GM19395 (cell line): ENCODE data around the gene SLC1A4.

Experiments
- ATAC-seq: cut with Tn5 transposase; IDR thresholded peaks from one replicate; pipeline ENCODE4 v1.9.1; 2021; ENCODE audit warnings: mild to moderate bottlenecking, moderate library complexity; ENCODE audit not compliant: unreplicated experiment

Gene SLC1A4

DNA sequence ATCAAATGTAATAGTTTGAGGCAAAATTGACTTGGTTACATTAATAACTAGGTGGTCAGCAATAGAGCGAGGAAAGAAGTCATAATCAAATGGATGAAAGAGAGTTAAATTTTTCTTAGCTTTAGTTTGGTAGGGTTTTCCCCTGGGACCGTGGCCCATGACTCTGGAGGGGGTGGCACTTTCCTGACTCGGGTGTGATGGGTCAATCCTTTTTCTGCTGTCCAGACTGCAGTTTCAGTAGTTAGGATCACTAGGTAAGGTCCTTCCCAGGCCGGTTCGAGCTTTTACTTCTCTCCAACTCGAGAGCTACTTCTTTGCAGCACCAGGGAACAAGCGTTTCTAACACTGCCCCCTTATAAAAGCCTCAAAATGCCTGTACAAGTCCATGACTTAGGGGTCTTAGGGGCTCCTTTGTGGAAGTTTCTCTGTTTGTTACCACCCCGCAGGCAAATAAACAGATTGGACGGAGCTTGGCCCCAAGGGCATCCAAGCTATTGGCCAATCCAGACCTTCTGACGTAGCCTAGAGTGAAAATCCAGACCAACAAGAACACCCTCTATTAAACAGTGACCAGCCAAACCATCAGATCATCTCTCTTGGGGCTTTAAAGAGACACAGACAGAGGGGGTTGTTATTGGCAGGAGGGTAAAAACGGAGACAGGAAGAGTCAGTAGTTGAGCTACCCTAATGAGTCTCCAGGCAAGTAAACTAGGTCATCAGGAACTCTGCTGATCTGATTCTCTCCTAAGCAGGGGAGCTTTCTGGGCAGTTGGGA is 57.6 kb downstream of the SLC1A4 start:
- no peak for ATAC-seq

DNA sequence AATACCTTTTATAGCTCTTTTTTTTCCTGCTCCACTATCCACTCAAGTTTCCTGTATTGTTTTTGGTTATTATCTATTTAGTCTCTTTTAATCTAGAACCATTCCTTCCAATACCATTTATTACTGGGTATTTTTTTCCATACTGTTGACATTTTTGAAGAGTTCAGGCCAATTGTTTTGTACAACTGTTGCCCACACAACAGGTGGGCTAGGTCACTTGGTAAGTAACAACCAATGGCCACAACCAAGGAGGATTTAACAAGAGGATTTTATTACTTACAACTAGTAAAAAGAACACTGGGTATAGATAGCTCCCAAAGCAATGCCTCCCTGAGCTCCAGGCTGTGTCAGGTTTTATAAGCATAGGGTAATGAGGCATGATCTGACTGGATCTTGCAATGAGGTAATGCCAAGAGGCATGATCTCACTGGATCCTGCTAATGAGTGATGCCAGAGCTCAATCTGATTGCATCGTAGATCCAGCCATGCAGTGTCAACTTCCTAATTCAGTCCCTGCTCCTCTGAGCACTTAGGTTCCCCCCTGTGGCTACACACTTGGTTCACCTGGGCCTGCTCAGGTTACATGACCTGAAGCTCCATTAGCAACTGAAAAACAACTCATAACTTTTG is 59.9 kb downstream of the SLC1A4 start:
- no peak for ATAC-seq

DNA sequence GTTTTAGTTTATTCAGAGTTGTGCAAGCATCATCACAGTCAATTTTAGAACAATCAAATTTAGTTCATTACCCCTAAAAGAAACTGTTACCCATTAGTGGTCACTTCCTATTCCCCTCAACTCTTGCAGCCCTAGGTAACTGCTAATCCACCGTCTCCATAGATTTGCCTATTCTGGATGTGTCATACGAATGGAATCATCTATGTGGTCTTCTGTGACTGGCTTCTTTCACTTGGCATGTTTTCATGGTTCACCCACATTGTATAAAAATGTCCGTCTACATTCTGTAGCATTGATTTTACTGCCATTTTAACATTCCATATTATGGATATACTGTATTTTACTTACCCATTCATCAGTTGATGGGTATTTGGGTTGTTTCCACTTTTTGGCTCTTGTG is 61.7 kb downstream of the SLC1A4 start:
- ATAC-seq: no peak

DNA sequence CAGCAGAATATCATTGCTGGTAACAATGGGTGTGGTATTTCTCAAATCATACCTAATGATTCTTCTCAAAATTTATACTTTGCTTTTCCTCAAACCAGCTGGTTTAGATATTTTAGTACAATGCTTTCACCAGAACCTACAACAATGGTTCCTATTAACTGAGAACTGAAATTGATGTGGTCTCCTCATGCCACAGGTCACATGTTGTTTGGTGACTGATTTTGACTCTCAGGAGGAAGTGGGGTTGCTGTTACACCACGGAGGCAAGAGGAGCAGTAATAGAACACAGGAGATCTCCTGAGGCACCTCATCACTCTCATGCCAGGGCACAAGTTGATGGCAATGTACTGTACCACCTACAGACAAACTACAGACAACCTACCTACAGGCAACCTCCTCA is 64.0 kb downstream of the SLC1A4 start:
- ATAC-seq: peak; percentile 62

DNA sequence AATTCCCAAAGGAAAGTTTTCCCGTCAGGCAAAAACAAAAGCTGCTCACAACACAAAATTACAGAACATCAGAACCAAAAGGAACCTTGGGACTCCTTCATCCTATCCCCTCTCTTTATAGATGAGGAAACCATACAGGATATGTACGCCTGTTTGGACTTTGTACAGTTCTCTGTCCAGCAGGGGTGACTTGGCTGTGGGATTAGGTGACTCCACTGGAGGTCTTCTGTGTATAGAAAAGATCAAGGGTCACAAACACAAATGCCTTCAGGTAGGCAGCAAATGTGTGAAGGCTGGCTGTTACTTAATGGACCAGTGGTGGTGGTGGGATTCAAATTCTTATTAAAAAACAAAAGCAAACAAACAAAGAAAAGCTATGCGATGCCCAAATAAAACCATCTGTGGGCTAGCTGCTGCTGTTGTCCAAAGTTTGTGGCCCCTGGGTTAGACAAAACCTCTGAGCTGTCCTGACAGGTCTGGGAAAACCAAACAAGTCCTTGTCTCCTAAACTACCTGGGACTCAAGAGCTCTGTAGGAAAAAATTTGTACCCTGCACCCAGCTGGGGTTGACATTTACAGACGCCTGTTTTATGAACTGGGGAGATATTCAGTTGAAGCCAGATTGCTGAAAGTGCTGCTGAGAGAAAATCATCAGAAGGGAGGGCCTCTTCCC is 65.7 kb downstream of the SLC1A4 start:
- ATAC-seq: no peak

DNA sequence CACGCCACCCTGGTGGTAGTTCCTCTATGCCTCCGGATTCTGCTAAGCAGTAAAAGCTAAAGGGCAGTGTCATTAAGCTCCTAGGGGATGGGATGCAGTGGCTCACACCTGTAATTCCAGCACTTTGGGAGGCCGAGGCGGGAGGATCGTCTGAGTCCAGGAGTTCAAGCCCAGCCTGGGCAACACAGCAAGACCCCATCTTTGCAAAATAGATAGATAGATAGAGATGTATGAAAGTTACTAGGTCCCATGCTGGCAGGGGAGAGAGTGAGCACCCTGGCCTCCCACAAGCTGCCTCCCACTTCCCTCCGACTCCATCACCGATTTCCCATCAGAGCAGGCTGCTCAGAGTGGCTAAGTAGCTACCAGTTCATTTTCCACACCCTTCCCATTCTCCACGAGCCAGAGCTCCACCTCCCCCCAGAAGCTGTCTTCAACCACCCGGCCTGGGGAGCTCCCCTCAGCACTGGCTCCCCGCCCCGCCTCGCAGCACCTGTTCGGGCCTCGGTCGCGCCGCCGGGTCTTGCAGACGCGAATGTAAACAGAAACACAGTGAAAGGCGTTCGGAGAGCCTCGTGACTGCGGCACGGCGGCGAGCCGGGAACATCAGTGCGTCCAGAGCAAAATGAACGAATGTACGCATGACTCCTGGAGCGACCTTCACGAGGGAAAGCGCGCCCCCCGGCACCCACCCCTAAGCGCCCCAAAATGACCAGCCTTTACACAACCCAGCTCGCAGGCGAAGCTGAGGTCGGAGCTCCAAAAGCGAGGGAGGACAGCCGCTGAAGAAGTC is 66.4 kb downstream of the SLC1A4 start:
- peak; percentile 39 for ATAC-seq

DNA sequence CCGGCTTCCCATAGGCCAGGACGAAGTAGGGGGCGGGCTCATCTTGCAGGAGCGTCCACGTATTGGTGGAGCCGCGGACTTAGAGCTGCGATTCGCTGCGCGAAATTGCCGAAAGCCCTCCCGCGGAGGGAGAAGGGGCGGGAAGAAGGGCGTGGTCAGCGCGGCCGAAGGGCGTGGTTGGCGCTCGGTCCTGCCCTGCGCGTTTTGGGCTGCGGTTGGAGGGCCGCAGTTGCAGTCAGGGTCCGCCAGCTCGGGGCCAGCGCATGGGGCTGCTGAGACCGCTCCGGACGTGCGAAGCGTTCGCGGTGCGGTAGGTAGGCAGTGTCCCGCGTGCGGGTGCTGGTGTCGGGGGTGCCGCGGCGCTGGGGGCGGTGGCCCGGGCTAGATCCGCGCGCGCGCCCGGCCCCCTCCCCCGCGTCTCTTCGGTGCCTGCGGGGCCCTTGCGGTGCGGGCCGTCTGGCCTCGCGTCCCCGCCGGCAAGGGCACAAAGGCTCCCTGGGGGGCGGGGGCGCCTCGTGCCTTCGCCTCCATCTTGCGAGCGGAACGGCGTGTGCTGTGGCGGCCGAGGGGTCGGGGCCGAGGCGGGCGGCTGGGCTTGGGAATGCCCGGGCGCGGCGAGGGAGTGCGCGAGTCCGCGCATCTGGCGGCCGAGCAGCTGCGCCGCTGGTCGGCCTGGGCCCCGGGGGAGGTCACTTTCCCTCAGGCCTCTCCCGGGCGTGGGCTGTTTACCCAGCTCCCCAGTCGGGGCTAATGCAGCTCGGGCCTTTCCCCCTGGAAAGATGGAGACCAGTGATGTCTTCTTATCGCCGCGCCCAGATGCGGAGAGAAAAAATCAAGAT is 67.2 kb downstream of the SLC1A4 start, which contains the start of gene CEP68:
Gene CEP68 (plus strand): TSS at position 202 of the 839 bp plus-strand sequence. CDS start 13,029 bp downstream, outside the sequence.
- ATAC-seq: peak; percentile 86

DNA sequence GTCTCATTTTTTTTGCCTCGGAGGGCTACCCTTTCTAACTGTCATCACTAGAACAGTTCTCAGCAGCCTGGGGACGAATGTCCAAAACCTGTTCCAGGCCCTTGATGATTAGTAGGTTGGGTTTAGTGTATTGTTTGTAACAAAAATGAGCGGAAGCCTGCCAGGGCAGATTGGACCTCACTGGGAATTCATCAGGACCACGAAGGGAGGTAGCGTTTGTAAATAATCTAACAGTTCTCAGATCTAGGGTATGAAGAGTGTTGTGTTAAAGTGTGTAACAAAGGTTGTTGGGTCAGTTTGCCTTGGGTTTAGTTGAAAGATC is 67.8 kb downstream of the SLC1A4 start:
- no peak for ATAC-seq

DNA sequence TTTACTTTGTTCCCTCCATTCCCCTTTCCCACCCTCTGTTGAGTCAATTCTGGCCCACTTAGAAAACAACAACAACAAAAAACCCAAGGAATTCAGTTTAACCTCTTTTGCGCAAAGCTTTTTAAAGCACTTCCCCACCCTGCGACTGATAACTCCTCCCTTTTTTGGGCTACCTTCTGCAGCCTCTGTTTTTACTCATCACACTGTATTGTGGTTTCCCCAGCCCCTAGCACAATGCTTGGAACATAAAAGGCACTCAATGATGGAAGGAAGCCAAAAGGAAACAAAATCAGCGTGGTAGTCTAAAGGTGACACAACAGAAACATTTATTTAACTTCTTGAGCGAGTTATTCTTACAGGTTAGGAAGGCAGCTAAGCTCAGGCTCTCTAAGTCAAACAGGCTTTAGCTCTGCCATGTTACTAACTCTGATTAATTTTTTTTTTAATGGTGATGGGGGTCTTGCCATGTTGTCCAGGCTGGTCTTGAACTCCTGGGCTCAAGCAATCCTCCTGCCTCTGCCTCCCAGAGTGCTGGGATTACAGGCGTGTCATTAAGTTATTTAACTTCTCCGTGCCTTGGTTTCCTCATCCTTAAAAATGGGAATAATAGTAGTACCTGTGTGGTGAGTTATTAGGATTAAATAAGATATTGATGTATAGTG is 68.3 kb downstream of the SLC1A4 start:
- peak; percentile 25 for ATAC-seq

DNA sequence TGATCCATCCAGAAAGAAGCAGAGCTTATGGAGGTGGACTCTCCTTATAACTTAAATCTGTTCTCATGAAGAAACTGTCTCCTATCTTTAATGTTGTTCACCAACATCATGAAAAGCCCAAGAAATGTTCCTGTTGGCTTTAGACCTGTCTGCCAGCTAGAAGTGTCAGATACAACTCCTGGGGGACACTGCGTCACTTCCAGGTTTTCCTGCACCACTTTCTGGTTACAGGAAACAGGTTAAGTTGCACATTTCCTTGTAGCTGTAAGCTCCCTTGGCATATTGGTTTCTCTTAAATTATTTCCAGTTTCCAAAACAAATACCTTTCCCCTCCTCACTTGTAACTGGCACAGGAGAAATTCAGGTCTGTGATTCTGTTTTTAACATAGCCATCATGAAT is 69.9 kb downstream of the SLC1A4 start:
- no peak for ATAC-seq

DNA sequence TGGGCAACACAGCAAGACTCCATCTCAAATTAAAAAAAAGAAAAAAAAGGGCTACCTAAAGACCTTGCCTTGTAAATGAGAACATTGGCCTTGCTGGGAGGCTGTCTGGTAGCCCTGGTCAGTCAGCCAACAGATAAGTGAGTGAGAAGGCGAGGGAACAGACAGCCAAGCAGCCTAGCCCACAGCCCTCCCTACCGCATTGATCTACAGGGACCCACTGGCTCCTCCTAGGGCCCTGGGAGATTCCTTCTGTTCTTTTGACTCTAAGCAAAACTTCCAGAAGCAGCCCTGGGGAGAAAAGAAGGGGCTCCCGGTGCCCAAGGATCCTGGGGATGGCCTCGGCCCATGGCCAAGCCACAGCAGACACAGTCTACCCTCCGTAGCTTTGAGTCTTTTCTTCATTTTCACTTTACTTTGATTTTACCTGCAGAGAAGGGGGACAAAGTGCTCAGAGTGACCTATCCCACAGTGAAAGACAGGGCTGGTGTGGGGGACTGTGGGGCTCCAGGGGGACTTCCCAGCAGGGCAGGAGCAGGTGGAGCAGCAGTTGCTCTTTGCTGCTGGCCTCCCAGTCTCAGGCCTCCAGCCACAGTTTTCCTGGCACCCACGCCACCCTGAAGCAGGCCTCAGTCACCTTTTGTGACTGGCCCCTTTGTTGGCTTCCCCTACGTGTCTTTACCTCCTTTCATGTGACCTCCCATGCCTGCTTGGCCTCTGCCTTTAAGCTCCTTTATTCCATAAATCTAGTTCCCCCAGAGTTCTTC is 72.1 kb downstream of the SLC1A4 start:
- no peak for ATAC-seq

DNA sequence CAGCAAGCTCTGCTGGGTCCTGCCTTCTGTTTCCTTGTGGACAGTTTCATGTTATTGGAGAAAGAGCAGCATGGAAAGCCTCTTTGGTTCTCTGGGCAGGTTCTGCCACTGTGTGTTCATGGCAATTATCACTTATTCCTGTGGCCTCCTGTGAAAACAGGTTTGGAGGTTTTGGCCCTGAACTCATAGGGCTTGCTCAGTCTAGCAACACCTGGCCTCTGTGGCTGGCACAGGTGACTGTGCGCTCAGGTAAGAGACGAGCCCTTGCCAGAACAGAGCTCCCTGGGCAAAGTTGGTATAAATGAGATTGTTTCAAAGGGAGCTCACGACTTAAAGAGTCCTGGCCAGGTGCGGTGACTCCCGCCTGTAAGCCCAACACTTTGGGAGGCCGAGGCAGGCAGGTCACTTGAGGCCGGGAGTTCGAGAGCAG is 72.7 kb downstream of the SLC1A4 start:
- no peak for ATAC-seq

DNA sequence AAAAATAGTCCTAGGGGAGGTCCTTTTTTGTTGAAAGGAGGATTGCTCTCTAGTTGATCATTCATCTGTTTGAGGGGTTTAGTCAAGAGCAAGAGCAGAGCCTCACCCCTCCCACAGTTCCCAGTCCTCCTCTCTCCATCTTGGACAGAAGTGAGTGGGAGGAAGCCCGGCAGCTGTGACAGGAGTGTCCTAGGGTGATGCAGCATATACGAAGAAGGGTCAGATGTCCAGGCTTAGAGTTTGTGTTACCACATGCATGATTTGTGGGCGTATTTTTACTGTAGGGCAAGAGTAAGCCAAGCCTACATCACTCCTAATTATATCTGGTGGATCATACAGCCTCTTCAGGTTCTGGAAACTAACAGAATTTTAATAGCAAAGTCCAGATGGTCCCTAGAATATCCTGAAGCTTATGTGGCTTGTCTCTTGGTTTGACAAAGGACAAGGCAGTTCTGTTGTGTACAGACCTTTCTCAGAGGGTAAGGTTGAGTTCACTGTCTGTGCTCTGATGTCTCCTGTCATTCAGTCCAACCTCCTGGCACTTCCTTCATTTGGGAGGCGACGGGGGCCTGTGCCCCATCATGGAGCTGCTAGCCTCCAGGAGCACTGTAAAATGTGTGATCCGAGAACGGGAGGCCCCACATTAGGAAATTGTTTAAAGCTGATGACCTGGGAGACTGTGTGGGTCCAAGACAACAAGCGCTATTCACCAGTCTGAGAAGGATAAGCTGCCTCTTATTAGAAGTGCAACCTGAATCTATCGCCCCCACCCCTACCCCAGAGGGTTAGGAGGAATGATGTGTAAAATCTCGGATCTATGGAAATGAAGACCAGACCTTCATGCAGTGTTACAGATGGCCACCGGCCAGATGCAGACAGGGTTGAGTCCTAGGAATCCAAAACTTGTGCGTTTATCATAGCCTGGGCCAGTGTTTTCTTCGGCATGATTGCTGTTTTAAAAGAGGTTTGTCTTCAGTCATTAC is 73.9 kb downstream of the SLC1A4 start:
- no peak for ATAC-seq

DNA sequence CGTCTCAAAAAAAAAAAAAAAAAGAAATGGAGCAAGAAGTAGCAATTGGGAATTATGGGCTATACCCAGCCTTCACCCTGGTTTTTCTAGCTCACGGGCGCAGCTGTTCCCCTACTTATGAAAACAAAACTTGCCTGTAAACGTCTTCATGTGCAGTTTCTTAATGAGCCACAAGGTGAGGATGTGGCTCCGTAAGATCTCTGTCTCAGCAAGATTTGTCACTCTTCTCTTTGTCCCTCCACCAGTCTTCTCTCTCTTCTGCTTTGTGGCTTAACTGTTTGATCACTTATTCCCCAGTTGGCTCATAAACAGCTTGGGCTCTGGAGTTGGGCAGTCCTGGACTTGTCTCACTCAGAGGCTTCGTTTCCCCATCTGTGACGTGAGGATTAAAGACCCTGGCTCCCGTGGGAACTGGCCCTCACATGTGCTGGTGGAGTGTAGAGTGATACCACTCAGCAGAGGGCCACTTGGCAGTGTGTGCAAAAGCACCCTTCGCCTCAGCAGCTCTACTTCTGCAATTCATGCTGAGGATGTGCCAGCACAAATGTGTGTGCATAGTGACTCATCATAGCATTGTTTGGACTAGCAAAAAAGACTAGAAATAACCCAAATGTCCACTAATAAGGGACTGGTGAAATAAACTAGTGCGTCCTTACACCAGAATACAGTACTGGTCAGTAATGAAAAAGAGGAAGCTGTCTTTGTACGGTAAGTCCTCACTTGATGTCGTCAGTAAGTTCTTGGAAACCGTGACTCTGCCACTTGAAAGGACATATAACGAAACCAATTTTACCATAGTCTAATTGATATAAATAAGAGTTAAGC is 75.7 kb downstream of the SLC1A4 start:
- ATAC-seq: peak; percentile 91

DNA sequence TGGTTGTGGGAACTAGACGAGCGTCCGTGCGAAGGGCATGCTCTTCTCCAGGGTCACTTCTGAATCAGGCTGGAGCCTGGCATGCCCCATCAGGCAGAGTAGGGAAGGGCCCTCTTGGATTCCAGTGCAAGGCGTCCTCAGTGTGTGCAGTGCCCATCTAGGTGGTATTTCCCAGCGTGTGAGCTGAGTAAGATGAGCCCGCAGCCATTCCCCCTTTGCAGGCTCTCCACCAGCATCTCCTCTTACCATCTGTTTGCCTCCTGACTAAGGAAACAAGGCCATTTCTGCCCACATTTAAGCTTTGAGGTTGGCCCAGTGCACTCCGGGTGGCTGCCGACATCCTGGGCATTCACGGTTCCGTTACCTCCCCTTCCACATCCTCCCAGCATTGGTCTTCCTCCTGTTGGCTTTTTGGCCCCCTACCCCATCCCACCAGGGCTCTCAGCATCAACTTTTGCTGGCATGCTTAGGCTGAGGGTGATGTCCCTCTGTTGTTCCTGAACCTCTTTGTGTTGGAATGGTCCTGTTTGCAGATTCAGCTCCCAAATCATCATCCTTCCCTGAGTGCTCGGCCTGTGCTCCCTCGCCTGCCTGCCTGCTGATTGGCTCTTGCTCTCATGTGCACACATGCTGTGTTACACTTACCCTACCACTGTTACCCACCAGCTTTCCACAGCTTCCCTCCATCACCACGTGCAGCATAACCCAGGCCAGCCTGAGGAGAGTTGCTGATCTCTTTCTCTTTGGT is 78.8 kb downstream of the SLC1A4 start:
- ATAC-seq: no peak

DNA sequence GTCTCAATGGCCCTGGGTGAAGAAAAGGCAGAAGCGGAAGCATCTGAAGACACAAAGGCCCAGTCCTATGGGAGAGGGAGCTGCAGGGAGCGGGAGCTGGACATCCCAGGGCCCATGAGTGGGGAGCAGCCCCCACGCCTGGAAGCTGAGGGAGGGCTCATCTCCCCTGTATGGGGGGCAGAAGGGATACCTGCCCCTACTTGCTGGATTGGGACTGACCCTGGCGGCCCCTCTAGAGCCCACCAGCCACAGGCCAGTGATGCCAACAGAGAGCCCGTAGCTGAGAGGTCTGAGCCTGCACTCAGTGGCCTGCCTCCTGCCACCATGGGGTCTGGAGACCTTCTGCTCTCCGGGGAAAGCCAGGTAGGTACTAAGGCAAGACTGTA is 80.2 kb downstream of the SLC1A4 start:
- no peak for ATAC-seq
